Measurements from ENCODE around the gene LRRC59. TPM values are rescaled to one million over a fixed set of nuclear protein-coding genes. Genes with fewer than 3 reads are reported as not detected.

Gene LRRC59
- total and polyA plus RNA-seq, 2 of the 13 experiments (the other 11 are each of a cell fraction or from before 2014, with no cell fraction given): 87.3 to 222 TPM

- TF ChIP-seq RAD51 (IDR thresholded peaks at IDR 0.05; ENCODE audit: borderline replicate concordance) (no peak), TCF7L2 (IDR thresholded peaks at IDR 0.05; ENCODE audit: low read depth, low read length) (no peak), NKX3-1 (CRISPR knock-in tag; IDR thresholded peaks at IDR 0.05) (no peak), SMC3 (IDR thresholded peaks at IDR 0.05; ENCODE audit: low read length) (peak; percentile 42; the same call in 1 of the 2 replicates), AHR (CRISPR knock-in tag; IDR thresholded peaks at IDR 0.05) (no peak), SATB2 (CRISPR knock-in tag; IDR thresholded peaks at IDR 0.05) (no peak), CREB3 (CRISPR knock-in tag; IDR thresholded peaks at IDR 0.05) (no peak), MAFF (IDR thresholded peaks at IDR 0.05; ENCODE audit: low read depth, low read length) (no peak), PREB (CRISPR knock-in tag; IDR thresholded peaks at IDR 0.05) (no peak), ZBTB44 (CRISPR knock-in tag; IDR thresholded peaks at IDR 0.05) (no peak), ZNF232 (CRISPR knock-in tag; IDR thresholded peaks at IDR 0.05; ENCODE audit: borderline replicate concordance) (no peak), TEF (CRISPR knock-in tag; IDR thresholded peaks at IDR 0.05) (no peak), ZNF367 (CRISPR knock-in tag; IDR thresholded peaks at IDR 0.05; ENCODE audit: borderline replicate concordance) (no peak), ZNF670 (CRISPR knock-in tag; IDR thresholded peaks at IDR 0.05; ENCODE audit: borderline replicate concordance) (no peak), ZSCAN5A (CRISPR knock-in tag; IDR thresholded peaks at IDR 0.05; ENCODE audit: borderline replicate concordance) (peak; percentile 94; the same call in 1 of the 2 replicates), ZKSCAN8 (CRISPR knock-in tag; IDR thresholded peaks at IDR 0.05; ENCODE audit: borderline replicate concordance) (peak; percentile 93), CEBPG (CRISPR knock-in tag; IDR thresholded peaks at IDR 0.05) (peak; percentile 99), ZNF441 (CRISPR knock-in tag; IDR thresholded peaks at IDR 0.05; ENCODE audit: borderline replicate concordance) (peak; percentile 68; the same call in 1 of the 2 replicates), ZNF841 (CRISPR knock-in tag; IDR thresholded peaks at IDR 0.05; ENCODE audit: borderline replicate concordance) (no peak), ZNF331 (CRISPR knock-in tag; IDR thresholded peaks at IDR 0.05) (peak; percentile 98), CERS6 (CRISPR knock-in tag; IDR thresholded peaks at IDR 0.05) (no peak), GLMP (CRISPR knock-in tag; IDR thresholded peaks at IDR 0.05; ENCODE audit: borderline replicate concordance) (no peak), HNRNPK (IDR thresholded peaks at IDR 0.05; ENCODE audit: low read depth, low read length, poor library complexity, severe bottlenecking) (no peak)
Observed at GRCh38 chr17:50428831-50429424, 31.6 kb upstream of the LRRC59 start (continued).

Measured in HepG2 (cell line).